HG03575 (cell line): Measurements from ENCODE around the gene NME9.
"Not testable (repeated sequence)": the region's sequence is repeated elsewhere in the genome, so short reads cannot be mapped to it uniquely, and the experiment has no call there.

Source experiments
- ATAC-seq: cut with Tn5 transposase; IDR thresholded peaks from one replicate; pipeline ENCODE4 v1.9.1; 2021; ENCODE audit not compliant: unreplicated experiment, insufficient number of reproducible peaks, low FRiP score; ENCODE audit errors: extremely low read depth

Gene NME9

GRCh38 chr3:138329127-138329983 lies at the start of gene NME9:
TSS of gene NME9 (minus strand) at chr3:138329851. CDS start at chr3:138329335, 516 bp downstream.
- ATAC-seq, result no peak

- no peak for ATAC-seq
Measured at GRCh38 chr3:138378990-138379389, 49.3 kb upstream of the NME9 start.

- no peak for ATAC-seq
Measured at GRCh38 chr3:138378331-138378730, 48.7 kb upstream of the NME9 start.

- ATAC-seq, result no peak
Measured at GRCh38 chr3:138377804-138378203, 48.2 kb upstream of the NME9 start.

GRCh38 chr3:138377212-138377611 lies 47.6 kb upstream of the NME9 start:
- not testable (repeated sequence) for ATAC-seq

GRCh38 chr3:138376663-138377062 lies 47.0 kb upstream of the NME9 start:
- ATAC-seq, result no peak

GRCh38 chr3:138375447-138375846 lies 45.8 kb upstream of the NME9 start:
- no peak for ATAC-seq

- ATAC-seq, result no peak
Measured at GRCh38 chr3:138374573-138375134, 45.0 kb upstream of the NME9 start.

GRCh38 chr3:138373736-138374094 lies 44.1 kb upstream of the NME9 start:
- no peak for ATAC-seq

GRCh38 chr3:138373087-138373735 lies 43.6 kb upstream of the NME9 start:
- no peak for ATAC-seq

GRCh38 chr3:138371070-138371965 lies 41.7 kb upstream of the NME9 start:
- peak; percentile 99 for ATAC-seq

GRCh38 chr3:138370321-138370720 lies 40.7 kb upstream of the NME9 start:
- no peak for ATAC-seq

GRCh38 chr3:138369151-138369900 lies 39.7 kb upstream of the NME9 start:
- ATAC-seq, result no peak

GRCh38 chr3:138367911-138368310 lies 38.3 kb upstream of the NME9 start:
- ATAC-seq, result no peak

- no peak for ATAC-seq
Measured at GRCh38 chr3:138367326-138367850, 37.7 kb upstream of the NME9 start.

- ATAC-seq, result no peak
Measured at GRCh38 chr3:138366006-138366759, 36.5 kb upstream of the NME9 start.

- ATAC-seq, result no peak
Measured at GRCh38 chr3:138365253-138365555, 35.6 kb upstream of the NME9 start.
